HepG2 (cell line): Measurements from ENCODE around the gene SLC9A5. TPM values are rescaled to one million over a fixed set of nuclear protein-coding genes. Genes with fewer than 3 reads are reported as not detected.

ENCODE experiments used
- ELF3 ChIP-seq: IDR thresholded peaks from 2 replicates; pipeline ENCODE4 v1.6.1; 2016; ENCODE audit warnings: missing genetic modification reagents, missing compliant biosample characterization
- FOXC1 ChIP-seq: sonication (generic); formaldehyde crosslinking; IDR thresholded peaks from 2 replicates; pipeline ENCODE4 v1.8.0; 2022; ENCODE audit warnings: mild to moderate bottlenecking, missing genetic modification reagents, borderline replicate concordance
- GATAD1 ChIP-seq: IDR thresholded peaks from 2 replicates; pipeline ENCODE4 v1.6.1; 2016; ENCODE audit warnings: missing genetic modification reagents, missing compliant biosample characterization
- KDM1A ChIP-seq: IDR thresholded peaks from 2 replicates; pipeline ENCODE4 v1.6.1; 2016; ENCODE audit warnings: missing compliant biosample characterization
- KDM5B ChIP-seq: sonication (generic); formaldehyde crosslinking; IDR thresholded peaks from 2 replicates; pipeline ENCODE4 v1.4.0; 2020; ENCODE audit warnings: missing genetic modification reagents, mild to moderate bottlenecking, borderline replicate concordance
- SMAD9 ChIP-seq: sonication (generic); formaldehyde crosslinking; IDR thresholded peaks from 2 replicates; pipeline ENCODE4 v1.5.1; 2020; ENCODE audit warnings: mild to moderate bottlenecking, missing genetic modification reagents
- TBP ChIP-seq: sonication (generic); formaldehyde crosslinking; IDR thresholded peaks from 2 replicates; pipeline ENCODE4 v1.5.0; 2020; ENCODE audit warnings: missing genetic modification reagents
- TBX2 ChIP-seq: sonication (generic); formaldehyde crosslinking; IDR thresholded peaks from 2 replicates; pipeline ENCODE4 v1.5.0; 2020; ENCODE audit warnings: missing genetic modification reagents, mild to moderate bottlenecking, borderline replicate concordance
- ZFP36L2 ChIP-seq: sonication (generic); formaldehyde crosslinking; IDR thresholded peaks from 2 replicates; pipeline ENCODE4 v1.4.0; 2020; ENCODE audit warnings: missing genetic modification reagents
- ZFP37 ChIP-seq: sonication (generic); formaldehyde crosslinking; IDR thresholded peaks from 2 replicates; pipeline ENCODE4 v1.4.0; 2020; ENCODE audit warnings: missing genetic modification reagents, borderline replicate concordance
- ZFP82 ChIP-seq: sonication (generic); formaldehyde crosslinking; IDR thresholded peaks from 2 replicates; pipeline ENCODE4 v1.5.1; 2020; ENCODE audit warnings: mild to moderate bottlenecking, missing genetic modification reagents, borderline replicate concordance
- ZNF225 ChIP-seq: sonication (generic); formaldehyde crosslinking; IDR thresholded peaks from 2 replicates; pipeline ENCODE4 v1.4.0; 2020; ENCODE audit warnings: mild to moderate bottlenecking, missing genetic modification reagents
- ZNF333 ChIP-seq: sonication (generic); formaldehyde crosslinking; IDR thresholded peaks from 2 replicates; pipeline ENCODE4 v1.4.0; 2020; ENCODE audit warnings: mild to moderate bottlenecking, missing genetic modification reagents, borderline replicate concordance
- polyA plus RNA-seq, 8 experiments: library from polyadenylated mRNA; depleted of rRNA in 3 of 8; stranded (reverse) in 7 of 8; unstranded in 1 of 8; fragments of >200 nt; fragmentation: Illumina TruSeq in 4 of 8; extraction: Trizol in 4 of 8; gene quantifications; 2 replicates each; pipeline versions ENCODE4 v1.2.1 to v1.2.3, GENCODE V29; 2011 to 2016; ENCODE audit warnings: low read depth in 4 of 8, missing spikeins in 1 of 8, mixed read lengths in 1 of 8; ENCODE audit not compliant: insufficient read depth in 1 of 8
- total RNA-seq, 5 experiments: library from RNA; depleted of rRNA; stranded (reverse); fragments of >200 nt; fragmentation: Illumina TruSeq; extraction: Trizol; gene quantifications; 2 replicates each; pipeline ENCODE4 v1.2.3, GENCODE V29; 2016; ENCODE audit warnings: low read depth in 1 of 5
- TF ChIP-seq, protein P1 (sequence below): sonication (generic); formaldehyde crosslinking; IDR thresholded peaks from 2 replicates; pipeline ENCODE4 v1.5.0; 2020; ENCODE audit warnings: missing genetic modification reagents, mild to moderate bottlenecking, borderline replicate concordance
- TF ChIP-seq, protein P2 (sequence below): sonication (generic); formaldehyde crosslinking; IDR thresholded peaks from 2 replicates; pipeline ENCODE4 v1.4.0; 2020; ENCODE audit warnings: mild to moderate bottlenecking, missing genetic modification reagents, borderline replicate concordance
- TF ChIP-seq, protein P3 (sequence below): sonication (generic); formaldehyde crosslinking; conservative IDR thresholded peaks from 2 replicates; pipeline ENCODE4 v1.4.0; 2020; ENCODE audit warnings: mild to moderate bottlenecking, missing genetic modification reagents, moderate library complexity
- TF ChIP-seq, protein P4 (sequence below): sonication (generic); formaldehyde crosslinking; conservative IDR thresholded peaks from 2 replicates; pipeline ENCODE4 v1.4.0; 2020; ENCODE audit warnings: missing genetic modification reagents
- TF ChIP-seq, protein P5 (sequence below): IDR thresholded peaks from 2 replicates; pipeline ENCODE4 v1.6.1; 2016; ENCODE audit warnings: low read depth, borderline replicate concordance

Gene SLC9A5
- total and polyA plus RNA-seq, 2 of the 13 experiments (the other 11 are each of a cell fraction or from before 2014, with no cell fraction given) = 0.58 to 1.4 TPM

DNA sequence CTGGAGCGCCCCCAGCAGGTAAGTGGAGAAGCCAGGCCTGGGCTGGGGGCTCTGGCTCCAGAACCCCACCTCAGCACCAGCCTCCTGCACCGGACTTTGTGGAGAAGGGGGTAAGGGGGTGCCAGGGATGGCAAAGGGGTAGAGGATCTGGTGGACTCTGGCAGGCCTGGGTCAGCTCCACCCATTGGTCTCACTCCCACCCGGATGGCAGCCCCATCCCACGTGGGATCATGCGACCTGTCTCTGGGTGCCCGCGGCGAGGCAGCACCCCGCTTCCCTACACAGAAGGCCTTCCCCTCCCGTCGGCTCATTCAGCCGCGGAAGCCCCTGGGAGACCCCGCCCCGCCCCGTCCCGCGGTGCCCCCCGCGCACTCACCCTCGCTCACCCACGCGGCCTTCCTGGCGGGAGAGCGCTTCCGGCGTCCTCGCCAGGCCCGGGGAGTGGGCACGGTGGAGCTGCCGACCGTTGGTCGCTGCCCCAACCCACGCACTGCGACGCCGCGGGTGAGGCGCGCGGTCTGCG, 30.1 kb downstream of the SLC9A5 start (continued):
- TF ChIP-seq, protein P1, sequence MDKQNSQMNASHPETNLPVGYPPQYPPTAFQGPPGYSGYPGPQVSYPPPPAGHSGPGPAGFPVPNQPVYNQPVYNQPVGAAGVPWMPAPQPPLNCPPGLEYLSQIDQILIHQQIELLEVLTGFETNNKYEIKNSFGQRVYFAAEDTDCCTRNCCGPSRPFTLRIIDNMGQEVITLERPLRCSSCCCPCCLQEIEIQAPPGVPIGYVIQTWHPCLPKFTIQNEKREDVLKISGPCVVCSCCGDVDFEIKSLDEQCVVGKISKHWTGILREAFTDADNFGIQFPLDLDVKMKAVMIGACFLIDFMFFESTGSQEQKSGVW (CRISPR knock-in tag) = no peak
- TF ChIP-seq, protein P2, sequence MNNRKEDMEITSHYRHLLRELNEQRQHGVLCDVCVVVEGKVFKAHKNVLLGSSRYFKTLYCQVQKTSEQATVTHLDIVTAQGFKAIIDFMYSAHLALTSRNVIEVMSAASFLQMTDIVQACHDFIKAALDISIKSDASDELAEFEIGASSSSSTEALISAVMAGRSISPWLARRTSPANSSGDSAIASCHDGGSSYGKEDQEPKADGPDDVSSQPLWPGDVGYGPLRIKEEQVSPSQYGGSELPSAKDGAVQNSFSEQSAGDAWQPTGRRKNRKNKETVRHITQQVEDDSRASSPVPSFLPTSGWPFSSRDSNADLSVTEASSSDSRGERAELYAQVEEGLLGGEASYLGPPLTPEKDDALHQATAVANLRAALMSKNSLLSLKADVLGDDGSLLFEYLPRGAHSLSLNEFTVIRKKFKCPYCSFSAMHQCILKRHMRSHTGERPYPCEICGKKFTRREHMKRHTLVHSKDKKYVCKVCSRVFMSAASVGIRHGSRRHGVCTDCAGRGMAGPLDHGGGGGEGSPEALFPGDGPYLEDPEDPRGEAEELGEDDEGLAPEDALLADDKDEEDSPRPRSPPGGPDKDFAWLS (CRISPR knock-in tag) = no peak
- peak; percentile 12; the same call in 1 of the 2 replicates for TF ChIP-seq TBX2
- TF ChIP-seq ELF3 (CRISPR knock-in tag) = 0 out of 2 replicates have a peak, but pooled peaks have one; percentile 25
- TF ChIP-seq ZFP82 (CRISPR knock-in tag) = no peak
- no peak for TF ChIP-seq ZFP36L2 (CRISPR knock-in tag)
- no peak for TF ChIP-seq TBP (CRISPR knock-in tag)
- TF ChIP-seq, protein P3, sequence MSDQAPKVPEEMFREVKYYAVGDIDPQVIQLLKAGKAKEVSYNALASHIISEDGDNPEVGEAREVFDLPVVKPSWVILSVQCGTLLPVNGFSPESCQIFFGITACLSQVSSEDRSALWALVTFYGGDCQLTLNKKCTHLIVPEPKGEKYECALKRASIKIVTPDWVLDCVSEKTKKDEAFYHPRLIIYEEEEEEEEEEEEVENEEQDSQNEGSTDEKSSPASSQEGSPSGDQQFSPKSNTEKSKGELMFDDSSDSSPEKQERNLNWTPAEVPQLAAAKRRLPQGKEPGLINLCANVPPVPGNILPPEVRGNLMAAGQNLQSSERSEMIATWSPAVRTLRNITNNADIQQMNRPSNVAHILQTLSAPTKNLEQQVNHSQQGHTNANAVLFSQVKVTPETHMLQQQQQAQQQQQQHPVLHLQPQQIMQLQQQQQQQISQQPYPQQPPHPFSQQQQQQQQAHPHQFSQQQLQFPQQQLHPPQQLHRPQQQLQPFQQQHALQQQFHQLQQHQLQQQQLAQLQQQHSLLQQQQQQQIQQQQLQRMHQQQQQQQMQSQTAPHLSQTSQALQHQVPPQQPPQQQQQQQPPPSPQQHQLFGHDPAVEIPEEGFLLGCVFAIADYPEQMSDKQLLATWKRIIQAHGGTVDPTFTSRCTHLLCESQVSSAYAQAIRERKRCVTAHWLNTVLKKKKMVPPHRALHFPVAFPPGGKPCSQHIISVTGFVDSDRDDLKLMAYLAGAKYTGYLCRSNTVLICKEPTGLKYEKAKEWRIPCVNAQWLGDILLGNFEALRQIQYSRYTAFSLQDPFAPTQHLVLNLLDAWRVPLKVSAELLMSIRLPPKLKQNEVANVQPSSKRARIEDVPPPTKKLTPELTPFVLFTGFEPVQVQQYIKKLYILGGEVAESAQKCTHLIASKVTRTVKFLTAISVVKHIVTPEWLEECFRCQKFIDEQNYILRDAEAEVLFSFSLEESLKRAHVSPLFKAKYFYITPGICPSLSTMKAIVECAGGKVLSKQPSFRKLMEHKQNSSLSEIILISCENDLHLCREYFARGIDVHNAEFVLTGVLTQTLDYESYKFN (CRISPR knock-in tag) = no peak
- TF ChIP-seq ZNF225 (CRISPR knock-in tag) = peak; percentile 33; the same call in 1 of the 2 replicates
- no peak for TF ChIP-seq ZFP37 (CRISPR knock-in tag)
- TF ChIP-seq FOXC1 (CRISPR knock-in tag) = no peak
- TF ChIP-seq, protein P4, sequence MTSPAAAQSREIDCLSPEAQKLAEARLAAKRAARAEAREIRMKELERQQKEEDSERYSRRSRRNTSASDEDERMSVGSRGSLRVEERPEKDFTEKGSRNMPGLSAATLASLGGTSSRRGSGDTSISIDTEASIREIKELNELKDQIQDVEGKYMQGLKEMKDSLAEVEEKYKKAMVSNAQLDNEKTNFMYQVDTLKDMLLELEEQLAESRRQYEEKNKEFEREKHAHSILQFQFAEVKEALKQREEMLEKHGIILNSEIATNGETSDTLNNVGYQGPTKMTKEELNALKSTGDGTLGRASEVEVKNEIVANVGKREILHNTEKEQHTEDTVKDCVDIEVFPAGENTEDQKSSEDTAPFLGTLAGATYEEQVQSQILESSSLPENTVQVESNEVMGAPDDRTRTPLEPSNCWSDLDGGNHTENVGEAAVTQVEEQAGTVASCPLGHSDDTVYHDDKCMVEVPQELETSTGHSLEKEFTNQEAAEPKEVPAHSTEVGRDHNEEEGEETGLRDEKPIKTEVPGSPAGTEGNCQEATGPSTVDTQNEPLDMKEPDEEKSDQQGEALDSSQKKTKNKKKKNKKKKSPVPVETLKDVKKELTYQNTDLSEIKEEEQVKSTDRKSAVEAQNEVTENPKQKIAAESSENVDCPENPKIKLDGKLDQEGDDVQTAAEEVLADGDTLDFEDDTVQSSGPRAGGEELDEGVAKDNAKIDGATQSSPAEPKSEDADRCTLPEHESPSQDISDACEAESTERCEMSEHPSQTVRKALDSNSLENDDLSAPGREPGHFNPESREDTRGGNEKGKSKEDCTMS (CRISPR knock-in tag) = no peak
- no peak; the same call in 1 of the 2 replicates for TF ChIP-seq KDM5B (CRISPR knock-in tag)
- TF ChIP-seq, protein P5, sequence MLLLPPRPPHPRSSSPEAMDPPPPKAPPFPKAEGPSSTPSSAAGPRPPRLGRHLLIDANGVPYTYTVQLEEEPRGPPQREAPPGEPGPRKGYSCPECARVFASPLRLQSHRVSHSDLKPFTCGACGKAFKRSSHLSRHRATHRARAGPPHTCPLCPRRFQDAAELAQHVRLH (CRISPR knock-in tag) = 0 out of 2 replicates have a peak, but pooled peaks have one; percentile 35
- TF ChIP-seq SMAD9 (CRISPR knock-in tag) = 0 out of 2 replicates have a peak, but pooled peaks have one; percentile 47
- TF ChIP-seq ZNF333 (CRISPR knock-in tag) = no peak
- no peak for TF ChIP-seq KDM1A
- peak; percentile 44; the same call in 1 of the 2 replicates for TF ChIP-seq GATAD1 (CRISPR knock-in tag)
